PFSK-1 (cell line): ENCODE measurements around the gene RPS4Y1.

Source experiments
- FOXP2 ChIP-seq: optimal IDR thresholded peaks from 2 replicates; pipeline ENCODE3; 2011; ENCODE audit warnings: borderline replicate concordance, control low read depth, inconsistent platforms; ENCODE audit not compliant: insufficient read depth; ENCODE audit errors: extremely low read length, extremely low read depth
- POLR2AphosphoS5 ChIP-seq: IDR thresholded peaks from 2 replicates; pipeline ENCODE4 v1.6.1; 2012; ENCODE audit warnings: low read depth, mild to moderate bottlenecking, control low read depth, low read length, moderate library complexity
- SIN3A ChIP-seq: IDR thresholded peaks from 2 replicates; pipeline ENCODE4 v1.6.1; 2012; ENCODE audit warnings: mild to moderate bottlenecking, low read length, moderate library complexity, borderline replicate concordance; ENCODE audit not compliant: insufficient read depth
- TAF1 ChIP-seq: IDR thresholded peaks from 2 replicates; pipeline ENCODE4 v1.6.1; 2012; ENCODE audit warnings: low read length, control low read depth, borderline replicate concordance; ENCODE audit not compliant: insufficient read depth
- TF ChIP-seq, protein P1 (sequence below), 2 experiments: IDR thresholded peaks; 2 replicates each; pipeline versions ENCODE4 v1.6.1 to v1.8.0; 2011 to 2012; ENCODE audit warnings: low read depth in 2 of 2, low read length in 2 of 2, control low read depth in 1 of 2, inconsistent platforms in 1 of 2, mild to moderate bottlenecking in 1 of 2, moderate library complexity in 1 of 2; ENCODE audit not compliant: insufficient read depth in 1 of 2

Gene RPS4Y1

DNA sequence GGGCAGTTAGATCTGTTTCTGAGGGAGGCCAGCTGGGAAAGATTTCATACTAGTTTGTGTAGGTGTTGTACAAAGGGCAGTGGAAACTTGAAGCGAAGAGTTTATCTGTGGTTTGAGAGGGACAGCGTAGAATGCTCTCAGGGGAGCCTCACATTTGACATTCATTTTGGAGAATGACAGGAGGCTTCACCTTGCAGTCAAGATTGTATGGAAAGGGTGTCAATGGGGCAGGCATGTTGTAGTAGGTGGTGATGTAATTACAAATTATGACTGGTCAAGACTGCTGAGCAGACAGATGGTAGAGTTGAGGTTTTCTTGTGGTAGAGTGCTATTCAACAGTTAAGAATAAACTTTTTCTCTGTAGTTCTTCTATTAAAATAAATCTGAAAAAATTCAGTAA lies 7.0 kb downstream of the RPS4Y1 start:
- TF ChIP-seq, protein P1, sequence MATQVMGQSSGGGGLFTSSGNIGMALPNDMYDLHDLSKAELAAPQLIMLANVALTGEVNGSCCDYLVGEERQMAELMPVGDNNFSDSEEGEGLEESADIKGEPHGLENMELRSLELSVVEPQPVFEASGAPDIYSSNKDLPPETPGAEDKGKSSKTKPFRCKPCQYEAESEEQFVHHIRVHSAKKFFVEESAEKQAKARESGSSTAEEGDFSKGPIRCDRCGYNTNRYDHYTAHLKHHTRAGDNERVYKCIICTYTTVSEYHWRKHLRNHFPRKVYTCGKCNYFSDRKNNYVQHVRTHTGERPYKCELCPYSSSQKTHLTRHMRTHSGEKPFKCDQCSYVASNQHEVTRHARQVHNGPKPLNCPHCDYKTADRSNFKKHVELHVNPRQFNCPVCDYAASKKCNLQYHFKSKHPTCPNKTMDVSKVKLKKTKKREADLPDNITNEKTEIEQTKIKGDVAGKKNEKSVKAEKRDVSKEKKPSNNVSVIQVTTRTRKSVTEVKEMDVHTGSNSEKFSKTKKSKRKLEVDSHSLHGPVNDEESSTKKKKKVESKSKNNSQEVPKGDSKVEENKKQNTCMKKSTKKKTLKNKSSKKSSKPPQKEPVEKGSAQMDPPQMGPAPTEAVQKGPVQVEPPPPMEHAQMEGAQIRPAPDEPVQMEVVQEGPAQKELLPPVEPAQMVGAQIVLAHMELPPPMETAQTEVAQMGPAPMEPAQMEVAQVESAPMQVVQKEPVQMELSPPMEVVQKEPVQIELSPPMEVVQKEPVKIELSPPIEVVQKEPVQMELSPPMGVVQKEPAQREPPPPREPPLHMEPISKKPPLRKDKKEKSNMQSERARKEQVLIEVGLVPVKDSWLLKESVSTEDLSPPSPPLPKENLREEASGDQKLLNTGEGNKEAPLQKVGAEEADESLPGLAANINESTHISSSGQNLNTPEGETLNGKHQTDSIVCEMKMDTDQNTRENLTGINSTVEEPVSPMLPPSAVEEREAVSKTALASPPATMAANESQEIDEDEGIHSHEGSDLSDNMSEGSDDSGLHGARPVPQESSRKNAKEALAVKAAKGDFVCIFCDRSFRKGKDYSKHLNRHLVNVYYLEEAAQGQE (IDR thresholded peaks at IDR 0.05; ENCODE audit: insufficient read depth in 1 of 2, low read depth in 2 of 2, low read length in 2 of 2): no peak
- TF ChIP-seq SIN3A (no peak), FOXP2 (no peak), TAF1 (no peak), POLR2AphosphoS5 (no peak)

DNA sequence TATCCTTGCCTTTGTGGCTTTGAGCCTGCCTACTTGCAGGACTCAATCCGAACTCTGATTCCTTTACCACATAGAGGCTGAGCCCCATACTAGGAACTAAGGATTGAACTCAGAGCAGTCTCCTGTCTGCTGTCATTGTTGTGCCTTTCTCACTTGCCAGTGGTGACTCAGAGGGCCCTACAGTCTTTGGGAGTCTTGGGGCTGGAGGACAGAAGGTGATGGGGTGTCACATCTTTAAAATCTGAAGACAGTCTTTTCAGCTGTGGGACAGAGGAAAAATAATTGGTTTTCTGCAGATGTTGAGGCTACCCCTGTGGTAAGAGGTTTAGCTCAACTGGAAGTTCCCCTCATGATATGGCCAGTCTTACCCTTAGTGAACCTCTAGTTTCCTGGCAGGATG lies 8.0 kb downstream of the RPS4Y1 start:
- TF ChIP-seq SIN3A (no peak), FOXP2 (no peak)

GRCh38 chrY:2854145-2854774 lies 12.9 kb downstream of the RPS4Y1 start:
- TF ChIP-seq FOXP2: no peak

DNA sequence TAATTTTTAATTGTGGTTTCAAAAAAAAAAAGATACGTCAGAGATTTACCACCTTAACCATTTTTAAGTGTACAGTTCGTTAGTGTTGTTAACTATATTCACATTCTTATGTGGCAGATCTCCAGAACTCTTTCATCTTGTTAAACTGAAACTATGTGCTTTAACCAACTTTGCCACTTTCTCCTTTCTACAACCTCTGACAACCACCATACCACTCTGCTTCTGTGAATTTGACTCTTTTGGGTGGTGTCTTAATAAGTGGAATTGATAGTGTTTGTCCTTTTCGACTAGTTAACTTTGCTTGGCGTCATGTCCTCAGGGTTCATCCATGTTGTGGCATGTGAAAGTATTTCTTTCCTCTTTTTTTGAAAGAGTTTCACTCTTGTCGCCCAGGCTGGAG lies 15.7 kb downstream of the RPS4Y1 start:
- TF ChIP-seq, protein P1 (IDR thresholded peaks at IDR 0.05; ENCODE audit: insufficient read depth in 1 of 2, low read depth in 2 of 2, low read length in 2 of 2): no peak

DNA sequence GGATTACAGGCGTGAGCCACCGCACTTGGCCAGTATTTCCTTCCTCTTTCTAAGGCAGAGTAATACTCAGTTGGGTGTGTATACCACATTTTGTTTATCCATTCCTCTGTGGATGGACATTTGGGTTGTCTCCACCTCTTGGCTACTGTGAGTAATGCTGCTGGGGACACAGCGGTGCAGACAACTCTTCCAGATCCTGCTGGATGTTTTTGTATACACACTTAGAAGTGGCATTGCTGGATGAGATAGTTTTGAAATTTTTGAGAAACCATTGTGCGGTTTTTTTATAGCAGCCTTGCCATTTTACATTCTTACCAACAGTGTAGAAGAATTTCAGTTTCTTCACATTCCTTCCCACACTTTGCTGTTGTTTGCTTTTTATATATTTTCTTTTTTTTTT lies 16.3 kb downstream of the RPS4Y1 start:
- TF ChIP-seq SIN3A (no peak), POLR2AphosphoS5 (no peak), FOXP2 (no peak), TAF1 (no peak)
- TF ChIP-seq, protein P1 (IDR thresholded peaks at IDR 0.05; ENCODE audit: insufficient read depth in 1 of 2, low read depth in 2 of 2, low read length in 2 of 2): no peak

- TF ChIP-seq POLR2AphosphoS5 (no peak), TAF1 (no peak), SIN3A (no peak), FOXP2 (no peak)
- TF ChIP-seq, protein P1 (IDR thresholded peaks at IDR 0.05; ENCODE audit: insufficient read depth in 1 of 2, low read depth in 2 of 2, low read length in 2 of 2): no peak
These were observed 18.4 kb downstream of the RPS4Y1 start for GRCh38 chrY:2859782-2860181.
